AG04450 (cell line): ENCODE data around the gene TANGO6. TPM values are rescaled to one million over a fixed set of nuclear protein-coding genes. Genes with fewer than 3 reads are reported as not detected.
A peak's percentile ranks its signal among the peaks of the same experiment; 100 is the strongest.

Source experiments
- CTCF ChIA-PET: fragments of 300-600, 350-600 bp; formaldehyde crosslinking; extraction: SDS; loops from one replicate; lab custom pipeline; 2022; ENCODE audit warnings: antibody characterized with exemption, inconsistent platforms; lab: Charles Lee
- POLR2A ChIA-PET: fragments of 350-600 bp; formaldehyde crosslinking; extraction: SDS; loops from one replicate; lab custom pipeline; 2021; ENCODE audit warnings: antibody characterized with exemption, inconsistent platforms; lab: Yijun Ruan, JAX
- DNase-seq: peaks from one replicate; pipeline ENCODE4 v3.0.0-alpha.2; 2011; ENCODE audit warnings: low read depth, low spot score
- H3K27ac ChIP-seq: one replicate; pipeline ENCODE4 v1.5.1; 2012; ENCODE audit warnings: low read depth, low read length, control low read depth
- H3K27me3 ChIP-seq: one replicate; pipeline ENCODE4 v1.6.0; 2012; ENCODE audit warnings: low read length; ENCODE audit not compliant: control insufficient read depth, insufficient read depth
- H3K4me3 ChIP-seq: 2 replicates; pipeline ENCODE4 v1.5.1; 2011; ENCODE audit warnings: mild to moderate bottlenecking, low read depth, low read length, control low read depth
- H3K9me3 ChIP-seq: 2 replicates; pipeline ENCODE4 v1.5.1; 2012; ENCODE audit warnings: low read length; ENCODE audit not compliant: control insufficient read depth, insufficient read depth
- CTCF ChIP-seq: IDR thresholded peaks from 2 replicates; pipeline ENCODE4 v1.5.1; 2011; ENCODE audit warnings: low read depth, low read length, control low read depth, inconsistent platforms
- polyA plus RNA-seq: library from polyadenylated mRNA; depleted of rRNA; stranded (reverse); fragments of >200 nt; gene quantifications from 2 replicates; pipeline ENCODE4 v1.2.3, GENCODE V29; 2011

Gene TANGO6
- polyA plus RNA-seq, 1 experiment: 11.6 TPM

- ChIA-PET CTCF (interaction anchor here (0.6 to 3.0 kb wide), 4 partner anchors 161 to 215 kb away, joined by 3 to 20 read pairs (median 4); no protein-coding TSS in a partner anchor), POLR2A (interaction anchor here (0.8 kb wide), 1 partner anchor 164 kb away, joined by 5 read pairs; no protein-coding TSS in a partner anchor)
- TF ChIP-seq CTCF: no peak
- Histone ChIP-seq H3K4me3 (no peak overlapping the region), H3K27me3 (no peaks in the 10 kb centered on the region), H3K9me3 (no peaks in the 10 kb centered on the region), H3K27ac (no peak overlapping the region)
- DNase-seq: peak; percentile 7
Measured at GRCh38 chr16:68909099-68909733, 65.9 kb downstream of the TANGO6 start.

- no peak overlapping the region for H3K4me3 ChIP-seq
- ChIA-PET POLR2A (interaction anchor here (0.8 kb wide), 1 partner anchor 163 kb away, joined by 5 read pairs; no protein-coding TSS in a partner anchor), CTCF (interaction anchor here (0.6 to 4.0 kb wide), 4 partner anchors 7 to 214 kb away, joined by 3 to 20 read pairs (median 12); no protein-coding TSS in a partner anchor)
- H3K27me3 ChIP-seq: no peaks in the 10 kb centered on the region
- no peak for TF ChIP-seq CTCF
- H3K9me3 ChIP-seq: no peaks in the 10 kb centered on the region
- no peak overlapping the region for H3K27ac ChIP-seq
- no peak for DNase-seq
Measured at GRCh38 chr16:68910051-68910450, 66.7 kb downstream of the TANGO6 start.

- no peak overlapping the region for H3K4me3 ChIP-seq
- no peak for TF ChIP-seq CTCF
- no peaks in the 10 kb centered on the region for H3K9me3 ChIP-seq
- ChIA-PET CTCF (interaction anchor here (1.3 kb wide), 1 partner anchor 14 kb away, joined by 3 read pairs; no protein-coding TSS in a partner anchor), POLR2A (interaction anchor here (0.6 kb wide), 1 partner anchor 92 kb away, joined by 9 read pairs; no protein-coding TSS in a partner anchor)
- no peak for DNase-seq
- no peaks in the 10 kb centered on the region for H3K27me3 ChIP-seq
- no peak overlapping the region for H3K27ac ChIP-seq
Measured at GRCh38 chr16:68915589-68915988, 72.3 kb downstream of the TANGO6 start.

- H3K27me3 ChIP-seq: no peaks in the 10 kb centered on the region
- H3K27ac ChIP-seq: no peak overlapping the region
- no peak for DNase-seq
- no peak for TF ChIP-seq CTCF
- CTCF ChIA-PET: interaction anchor here (0.6 to 1.2 kb wide), 2 partner anchors 15 to 205 kb away, joined by 4 read pairs; no protein-coding TSS in a partner anchor
- POLR2A ChIA-PET: no interaction called here
- H3K9me3 ChIP-seq: no peaks in the 10 kb centered on the region
- H3K4me3 ChIP-seq: no peak overlapping the region
Measured at GRCh38 chr16:68917541-68917940, 74.2 kb downstream of the TANGO6 start.

GRCh38 chr16:68920349-68920748 is 77.0 kb downstream of the TANGO6 start:
- ChIA-PET POLR2A (no interaction called here), CTCF (interaction anchor here (0.6 to 1.3 kb wide), 2 partner anchors 18 to 589 kb away, joined by 3 to 5 read pairs; no protein-coding TSS in a partner anchor)
- no peak overlapping the region for H3K4me3 ChIP-seq
- TF ChIP-seq CTCF: no peak
- no peak for DNase-seq
- no peaks in the 10 kb centered on the region for H3K27me3 ChIP-seq
- H3K27ac ChIP-seq: no peak overlapping the region
- no peaks in the 10 kb centered on the region for H3K9me3 ChIP-seq
